ENCODE data around the gene ZNF705A.
"Not testable (repeated sequence)": the region's sequence is repeated elsewhere in the genome, so short reads cannot be mapped to it uniquely, and the experiment has no call there.

DNA sequence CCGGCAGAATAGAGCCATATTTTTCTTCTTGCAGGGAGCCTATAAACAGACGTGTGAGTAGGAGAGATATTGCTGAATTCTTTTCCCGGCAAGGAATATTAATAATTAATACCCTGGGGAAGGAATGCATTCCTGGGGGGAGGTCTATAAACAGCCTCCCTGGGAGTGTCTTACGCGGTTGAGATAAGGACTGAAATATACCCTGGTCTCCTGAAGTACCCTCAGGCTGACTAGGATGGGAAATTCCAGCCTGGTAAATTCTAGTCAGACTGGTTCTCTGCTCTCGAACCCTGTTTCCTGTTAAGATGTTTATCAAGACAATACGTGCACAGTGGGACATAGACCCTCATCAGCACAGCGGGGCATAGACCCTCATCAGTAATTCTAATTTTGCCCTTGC is 15.2 kb upstream of the ZNF705A start:
- TF ChIP-seq EP300, POLR2A, POLR2AphosphoS5 (IDR thresholded peaks at IDR 0.05): not testable (repeated sequence)

Data from stomach (tissue), 4 donors.